Measurements from ENCODE around the gene TRIM34. TPM values are rescaled to one million over a fixed set of nuclear protein-coding genes. Genes with fewer than 3 reads are reported as not detected.
A peak's percentile ranks its signal among the peaks of the same experiment; 100 is the strongest.

The TRIM34 gene
- total and polyA plus RNA-seq, 12 donors = 5.0 to 22.1 (median 11.0) TPM

DNA sequence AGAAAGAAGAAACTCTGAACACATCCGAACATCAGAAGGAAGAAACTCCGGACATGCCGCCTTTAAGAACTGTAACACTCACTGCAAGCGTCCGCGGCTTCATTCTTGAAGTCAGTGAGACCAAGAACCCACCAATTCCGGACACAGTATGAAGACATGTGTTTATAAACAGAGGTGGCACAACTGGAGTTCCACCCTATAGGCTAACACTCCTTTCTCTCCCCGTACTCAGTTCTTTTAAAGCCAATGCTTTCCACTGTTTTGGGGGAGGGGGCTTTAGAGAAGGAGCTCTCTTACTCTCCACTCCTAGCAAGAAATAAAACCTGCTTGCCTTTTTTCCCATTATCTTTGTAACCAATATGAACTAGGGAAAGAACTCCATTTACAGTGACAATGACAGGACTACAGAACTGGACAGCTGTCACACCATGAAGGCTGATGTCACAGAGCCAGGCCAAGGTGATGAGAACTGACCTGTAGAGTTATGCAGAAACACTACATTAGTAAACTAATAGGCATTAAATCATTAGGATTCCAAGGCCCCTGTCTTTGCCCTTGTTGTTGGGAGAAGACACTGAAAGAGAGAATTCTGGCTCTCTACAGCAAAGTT, 59.3 kb downstream of the TRIM34 start:
- WGBS, 4 donors = 24 to 46% (median 29%) methylated on average over 6 to 7 of the region's 8 CpGs
- peaks cover 0 to 7% of the 10 kb centered on the region in 2 donors for H3K36me3 ChIP-seq (replicated peaks in 1 of 2)
- peak in 1 of 7 donors; percentile 16 for DNase-seq
- H3K4me1 ChIP-seq (replicated peaks in 1 of 2) = peaks cover 0 to 9% of the 10 kb centered on the region in 2 donors
- H3K4me3 ChIP-seq = peak overlapping the region in 3 of 4 donors; percentile 36 to 57 (median 43)
- intact Hi-C loops (cut with DNase I) = no loop called here
- no peak for TF ChIP-seq POLR2A (IDR thresholded peaks at IDR 0.05)
- no peak for TF ChIP-seq CTCF (IDR thresholded peaks at IDR 0.05)
- H3K27me3 ChIP-seq = no peaks in the 10 kb centered on the region
- no peaks in the 10 kb centered on the region for H3K9me3 ChIP-seq (replicated peaks in 1 of 3)
- H3K27ac ChIP-seq = peak overlapping the region; percentile 93 to 99 (median 97)

- peak within 1 kb of the TSS; percentile 93 to 99 (median 97) for H3K27ac ChIP-seq
- H3K27me3 ChIP-seq = no peaks in the 10 kb centered on the region
- DNase-seq = peak; percentile 89 to 96 (median 93)
- H3K36me3 ChIP-seq (replicated peaks in 1 of 2) = peaks cover 0 to under 1% of the 10 kb centered on the region in 2 donors
- WGBS, 4 donors = 1 to 5% (median 2%) methylated on average over 10 to 13 of the region's 13 CpGs
- peak; percentile 12 to 72 (median 51) for TF ChIP-seq CTCF (IDR thresholded peaks at IDR 0.05)
- TF ChIP-seq POLR2A (IDR thresholded peaks at IDR 0.05) = peak; percentile 38 to 83
- intact Hi-C loops (cut with DNase I) = no loop called here
- H3K4me1 ChIP-seq (replicated peaks in 1 of 2) = peaks cover 0 to 11% of the 10 kb centered on the region in 2 donors
- peak within 1 kb of the TSS in 3 of 4 donors; percentile 36 to 57 (median 43) for H3K4me3 ChIP-seq
- H3K9me3 ChIP-seq (replicated peaks in 1 of 3) = no peaks in the 10 kb centered on the region
Measured at GRCh38 chr11:5684646-5685362, 60.0 kb downstream of the TRIM34 start, which contains the start of gene TRIM5. TRIM5 (minus strand) TSS chr11:5685074; CDS start chr11:5680177, 4,897 bp downstream.

DNA sequence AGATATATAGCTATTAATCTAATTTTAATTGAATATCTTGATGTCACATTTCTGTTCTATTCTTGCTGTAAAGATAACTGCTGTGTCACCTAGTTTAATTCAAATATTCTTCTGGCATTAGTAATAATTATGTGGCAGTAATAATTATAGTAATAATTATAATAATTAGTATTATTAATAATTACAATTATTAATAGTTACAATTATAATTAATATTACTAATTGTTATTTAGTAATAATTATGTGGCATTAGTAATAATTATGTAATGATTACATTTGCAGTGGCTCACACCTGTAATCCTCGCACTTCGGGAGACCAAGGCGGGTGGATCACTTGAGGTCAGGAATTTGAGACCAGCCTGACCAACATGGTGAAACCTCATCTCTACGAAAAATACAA, 61.6 kb downstream of the TRIM34 start:
- DNase-seq = no peak
- intact Hi-C loops (cut with DNase I) = no loop called here
- TF ChIP-seq CTCF (IDR thresholded peaks at IDR 0.05) (no peak), POLR2A (IDR thresholded peaks at IDR 0.05) (no peak)
- Histone ChIP-seq H3K4me3 (no peak overlapping the region), H3K27me3 (no peaks in the 10 kb centered on the region), H3K27ac (no peak overlapping the region), H3K36me3 (replicated peaks in 1 of 2) (no peaks in the 10 kb centered on the region), H3K4me1 (replicated peaks in 1 of 2) (peaks cover 0 to 11% of the 10 kb centered on the region in 2 donors), H3K9me3 (replicated peaks in 1 of 3) (no peaks in the 10 kb centered on the region)
- WGBS, 4 donors = 84 to 97% (median 94%) methylated on average over 4 of the region's 4 CpGs

DNA sequence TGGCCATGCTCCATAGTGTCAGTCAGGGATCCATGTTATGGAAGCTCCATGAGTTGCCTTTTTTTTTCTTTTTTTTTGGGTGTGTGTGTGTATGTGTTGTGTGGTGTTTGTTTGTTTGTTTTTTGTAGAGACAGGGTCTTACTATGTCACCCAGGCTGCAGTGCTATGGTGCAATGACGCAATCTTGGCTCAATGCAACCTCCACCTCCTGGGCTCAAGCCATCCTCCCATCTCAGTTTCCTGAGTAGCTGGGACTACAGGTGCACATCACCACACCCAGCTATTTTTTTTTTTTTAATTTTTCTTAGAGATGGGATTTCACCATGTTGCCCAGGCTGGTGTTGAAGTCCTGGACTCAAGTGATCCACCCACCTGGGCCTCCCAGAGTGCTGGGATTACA, 63.7 kb downstream of the TRIM34 start:
- no peaks in the 10 kb centered on the region for H3K9me3 ChIP-seq (replicated peaks in 1 of 3)
- no peak for TF ChIP-seq POLR2A (IDR thresholded peaks at IDR 0.05)
- TF ChIP-seq CTCF (IDR thresholded peaks at IDR 0.05) = no peak
- WGBS, 4 donors = 87 to 100% (median 94%) methylated on average over 1 of the region's 1 CpG
- no peak overlapping the region for H3K27ac ChIP-seq
- no peak overlapping the region for H3K4me3 ChIP-seq
- peaks cover 0 to 11% of the 10 kb centered on the region in 2 donors for H3K4me1 ChIP-seq (replicated peaks in 1 of 2)
- intact Hi-C loops (cut with DNase I) = no loop called here
- no peak for DNase-seq
- no peaks in the 10 kb centered on the region for H3K27me3 ChIP-seq
- H3K36me3 ChIP-seq (replicated peaks in 1 of 2) = no peaks in the 10 kb centered on the region

Data from adrenal gland (tissue), 12 donors.